Measurements from ENCODE around the gene GLO1. TPM values are rescaled to one million over a fixed set of nuclear protein-coding genes. Genes with fewer than 3 reads are reported as not detected.

The GLO1 gene
- total RNA-seq, 4 donors from 2014 or later: 86.3 to 138 (median 116) TPM

DNA sequence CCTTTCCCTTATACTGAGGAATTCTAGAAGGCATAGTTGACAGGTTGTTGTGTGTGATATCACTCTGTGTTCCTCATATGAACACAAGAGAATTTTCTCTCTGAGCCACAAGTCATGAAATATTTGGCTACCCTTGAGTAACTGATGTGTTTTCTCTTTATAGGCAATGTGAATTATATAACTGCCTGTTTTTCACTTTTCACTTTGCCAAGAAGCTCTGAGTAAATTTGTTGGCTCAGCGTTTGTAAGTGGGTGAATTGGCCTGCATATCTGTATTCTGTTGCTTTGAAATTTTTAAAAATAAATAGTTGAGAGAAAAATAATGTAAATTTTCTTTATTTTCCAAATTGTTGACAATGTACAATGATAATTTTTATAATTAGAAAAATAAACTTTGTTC is 58.0 kb downstream of the GLO1 start:
- in situ Hi-C loops (cut with MboI; ENCODE audit: low sequenced_read_pairs in 4 of 4) (no loop called here), intact Hi-C loops (cut with DNase I; ENCODE audit: low total_unique reads) (no loop called here)
- DNase-seq: no peak
- ATAC-seq: no peak
- Histone ChIP-seq H3K27me3 (no peaks in the 10 kb centered on the region), H3K27ac (no peak overlapping the region), H3K9me3 (no peaks in the 10 kb centered on the region), H3K36me3 (no peaks in the 10 kb centered on the region), H3K4me1 (peaks cover 16 to 29% of the 10 kb centered on the region in 2 donors), H3K4me3 (no peak overlapping the region)
- TF ChIP-seq POLR2A (IDR thresholded peaks at IDR 0.05): no peak
- TF ChIP-seq, protein P1, sequence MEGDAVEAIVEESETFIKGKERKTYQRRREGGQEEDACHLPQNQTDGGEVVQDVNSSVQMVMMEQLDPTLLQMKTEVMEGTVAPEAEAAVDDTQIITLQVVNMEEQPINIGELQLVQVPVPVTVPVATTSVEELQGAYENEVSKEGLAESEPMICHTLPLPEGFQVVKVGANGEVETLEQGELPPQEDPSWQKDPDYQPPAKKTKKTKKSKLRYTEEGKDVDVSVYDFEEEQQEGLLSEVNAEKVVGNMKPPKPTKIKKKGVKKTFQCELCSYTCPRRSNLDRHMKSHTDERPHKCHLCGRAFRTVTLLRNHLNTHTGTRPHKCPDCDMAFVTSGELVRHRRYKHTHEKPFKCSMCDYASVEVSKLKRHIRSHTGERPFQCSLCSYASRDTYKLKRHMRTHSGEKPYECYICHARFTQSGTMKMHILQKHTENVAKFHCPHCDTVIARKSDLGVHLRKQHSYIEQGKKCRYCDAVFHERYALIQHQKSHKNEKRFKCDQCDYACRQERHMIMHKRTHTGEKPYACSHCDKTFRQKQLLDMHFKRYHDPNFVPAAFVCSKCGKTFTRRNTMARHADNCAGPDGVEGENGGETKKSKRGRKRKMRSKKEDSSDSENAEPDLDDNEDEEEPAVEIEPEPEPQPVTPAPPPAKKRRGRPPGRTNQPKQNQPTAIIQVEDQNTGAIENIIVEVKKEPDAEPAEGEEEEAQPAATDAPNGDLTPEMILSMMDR (IDR thresholded peaks at IDR 0.05 in 4 of 5, conservative IDR thresholded peaks at IDR 0.05 in 1 of 5): no peak

DNA sequence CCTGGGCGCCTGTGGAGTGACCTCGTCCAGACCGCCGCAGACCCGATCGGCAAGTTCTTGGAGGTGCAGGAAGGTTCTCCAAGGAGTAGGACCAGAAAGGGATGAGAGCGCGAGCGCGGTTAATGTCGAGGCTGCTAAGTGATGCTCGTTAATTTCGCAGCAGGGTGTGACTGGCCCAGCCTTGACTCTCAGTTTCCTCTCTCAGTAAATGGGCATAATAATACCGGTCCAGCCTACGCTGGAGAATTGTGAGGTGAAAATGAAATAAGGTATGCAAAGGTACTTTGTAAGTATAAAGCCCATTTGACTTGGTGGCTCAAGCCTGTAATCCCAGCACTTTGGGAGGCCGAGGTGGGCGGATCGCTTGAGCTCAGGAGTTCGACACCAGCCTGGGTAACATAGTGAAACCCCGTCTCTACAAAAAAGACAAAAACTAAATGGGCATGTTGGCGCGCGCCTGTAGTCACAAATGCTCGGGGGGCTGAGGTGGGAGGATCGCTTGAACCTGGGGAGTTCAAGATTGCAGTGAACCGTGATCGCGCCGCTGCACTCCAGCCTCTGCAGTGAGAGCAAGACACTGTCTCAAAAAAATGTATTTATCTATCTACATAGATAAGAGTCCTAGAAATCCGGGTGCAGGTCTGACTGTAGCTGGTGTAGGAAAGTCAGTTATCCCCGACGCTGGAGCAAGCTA is 62.6 kb downstream of the GLO1 start:
- Histone ChIP-seq H3K9me3 (no peaks in the 10 kb centered on the region), H3K27ac (peak overlapping the region; percentile 78 to 94 (median 90)), H3K27me3 (no peaks in the 10 kb centered on the region), H3K4me3 (peak overlapping the region; percentile 75 to 97 (median 85)), H3K4me1 (peaks cover 24 to 32% of the 10 kb centered on the region in 2 donors), H3K36me3 (no peaks in the 10 kb centered on the region)
- in situ Hi-C loops (cut with MboI; ENCODE audit: low sequenced_read_pairs in 4 of 4): no loop called here
- ATAC-seq: no peak
- intact Hi-C loops (cut with DNase I; ENCODE audit: low total_unique reads): no loop called here
- TF ChIP-seq POLR2A (IDR thresholded peaks at IDR 0.05): no peak
- TF ChIP-seq, protein P1 (IDR thresholded peaks at IDR 0.05 in 4 of 5, conservative IDR thresholded peaks at IDR 0.05 in 1 of 5): no peak
- DNase-seq: no peak

DNA sequence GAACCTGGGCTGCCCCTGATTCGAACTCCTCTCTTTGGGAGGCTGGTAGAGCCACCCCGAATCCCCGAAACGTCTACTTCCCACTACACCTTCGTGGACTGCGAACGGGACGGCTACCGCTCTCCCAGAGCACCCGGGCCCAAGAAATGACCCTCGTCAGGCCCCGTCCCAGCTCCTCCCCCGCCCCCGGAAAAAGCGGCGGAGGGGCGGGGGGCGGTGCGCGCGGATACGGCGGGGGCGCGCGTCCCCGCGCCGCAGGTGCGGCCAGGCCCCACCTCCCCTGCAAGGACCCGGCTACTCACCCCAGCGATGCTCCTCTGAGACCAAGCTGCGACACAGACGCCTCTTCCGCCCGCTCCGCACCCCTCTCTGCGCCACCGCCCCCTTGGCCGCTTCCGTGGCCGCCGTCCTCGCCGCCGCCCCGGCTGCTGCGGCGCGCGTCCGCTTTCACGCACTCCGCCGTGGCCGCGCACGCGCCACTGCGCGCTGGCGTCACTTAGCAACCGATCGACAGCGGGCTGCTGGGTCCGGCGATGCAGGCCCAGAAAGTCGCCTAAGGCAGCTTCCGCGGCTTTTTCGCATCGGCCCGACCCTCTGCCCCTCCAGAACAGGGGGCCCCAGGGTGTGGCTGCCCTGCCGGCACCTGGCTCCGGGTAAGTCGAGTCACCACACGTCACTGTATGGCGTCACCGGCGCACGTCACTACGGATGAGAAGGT is 63.3 kb downstream of the GLO1 start, which contains the start of gene BTBD9:
Gene BTBD9, minus strand, starts transcription at position 432 of the 718 bp plus-strand sequence.
- Histone ChIP-seq H3K27ac (peak within 1 kb of the TSS; percentile 78 to 94 (median 90)), H3K27me3 (no peaks in the 10 kb centered on the region), H3K9me3 (no peaks in the 10 kb centered on the region), H3K4me1 (peaks cover 21 to 28% of the 10 kb centered on the region in 2 donors), H3K36me3 (no peaks in the 10 kb centered on the region), H3K4me3 (peak within 1 kb of the TSS; percentile 75 to 97 (median 85))
- in situ Hi-C loops (cut with MboI; ENCODE audit: low sequenced_read_pairs in 4 of 4) (no loop called here), intact Hi-C loops (cut with DNase I; ENCODE audit: low total_unique reads) (loop anchor here (1.0 kb wide), 1 partner anchor 64 kb away; the partner anchor contains the start of gene GLO1)
- ATAC-seq: peak; percentile 88 to 91
- DNase-seq: peak; percentile 47 to 70
- peak; percentile 41 to 54 for TF ChIP-seq POLR2A (IDR thresholded peaks at IDR 0.05)
- TF ChIP-seq, protein P1 (IDR thresholded peaks at IDR 0.05 in 4 of 5, conservative IDR thresholded peaks at IDR 0.05 in 1 of 5): no peak

DNA sequence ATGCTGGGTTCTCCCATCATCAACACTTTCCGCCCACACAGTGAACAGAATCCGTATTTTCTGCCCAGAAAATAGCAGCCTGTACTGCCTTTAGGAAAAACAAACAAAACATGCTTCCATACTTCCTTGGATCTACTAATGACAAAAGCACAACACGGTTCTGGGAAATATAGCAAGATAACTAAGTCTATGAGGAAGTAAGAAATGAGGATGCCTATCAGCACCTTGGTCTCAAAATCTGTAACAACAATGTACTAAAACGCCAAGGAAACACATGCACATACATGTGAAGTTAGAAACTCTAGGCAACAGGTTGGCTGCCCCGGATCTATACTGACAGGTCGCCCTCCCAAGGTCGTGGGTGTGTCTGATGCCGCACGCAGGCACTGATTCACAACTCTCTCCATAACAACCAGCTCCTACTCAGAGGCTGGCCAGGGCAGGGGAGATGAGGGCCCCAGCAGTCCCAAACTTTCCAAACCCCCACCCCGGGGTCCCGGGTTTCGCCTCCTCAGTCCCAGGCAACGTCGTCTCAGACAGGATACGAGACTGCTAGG is 63.9 kb downstream of the GLO1 start:
- H3K9me3 ChIP-seq: no peaks in the 10 kb centered on the region
- peak; percentile 53 to 63 for ATAC-seq
- H3K27me3 ChIP-seq: no peaks in the 10 kb centered on the region
- no peaks in the 10 kb centered on the region for H3K36me3 ChIP-seq
- H3K4me1 ChIP-seq: peaks cover 25 to 28% of the 10 kb centered on the region in 2 donors
- TF ChIP-seq, protein P1 (IDR thresholded peaks at IDR 0.05 in 4 of 5, conservative IDR thresholded peaks at IDR 0.05 in 1 of 5): no peak
- TF ChIP-seq POLR2A (IDR thresholded peaks at IDR 0.05): no peak
- peak overlapping the region; percentile 78 to 94 (median 90) for H3K27ac ChIP-seq
- peak in 1 of 2 donors; percentile 3 for DNase-seq
- intact Hi-C loops (cut with DNase I; ENCODE audit: low total_unique reads): loop anchor here (1.0 kb wide), 1 partner anchor 64 kb away; the partner anchor contains the start of gene GLO1
- H3K4me3 ChIP-seq: peak overlapping the region; percentile 75 to 97 (median 85)
- in situ Hi-C loops (cut with MboI; ENCODE audit: low sequenced_read_pairs in 4 of 4): no loop called here
